Endothelial cell of umbilical vein (primary cell): Measurements from ENCODE around the gene SGSM2.

ENCODE experiments used
- CTCF ChIP-seq, 2 donors: IDR thresholded peaks; 1 replicate in 1 of 2; 2 replicates in 1 of 2; pipeline ENCODE4 v1.5.1; 2011; ENCODE audit warnings: low read length in 2 of 2, mild to moderate bottlenecking in 2 of 2, moderate library complexity in 2 of 2, control low read depth in 1 of 2, inconsistent platforms in 1 of 2, low read depth in 1 of 2; ENCODE audit not compliant: insufficient read depth in 1 of 2; ENCODE audit errors: extremely low read depth in 1 of 2
- EZH2 ChIP-seq: IDR thresholded peaks from 2 replicates; pipeline ENCODE4 v1.6.1; 2012; ENCODE audit warnings: borderline replicate concordance, low read depth, mild to moderate bottlenecking, moderate library complexity, low read length, inconsistent platforms; ENCODE audit not compliant: severe bottlenecking
- FOS ChIP-seq: IDR thresholded peaks from 2 replicates; pipeline ENCODE4 v1.6.1; 2011; ENCODE audit warnings: mild to moderate bottlenecking, low read length, moderate library complexity, borderline replicate concordance; ENCODE audit not compliant: insufficient read depth
- MAX ChIP-seq: IDR thresholded peaks from 2 replicates; pipeline ENCODE4 v1.6.1; 2011; ENCODE audit not compliant: insufficient read depth, insufficient read length
- POLR2A ChIP-seq: IDR thresholded peaks from 2 replicates; pipeline ENCODE4 v1.6.1; 2012; ENCODE audit warnings: low read depth, mild to moderate bottlenecking, control low read depth, low read length
- POLR2AphosphoS5 ChIP-seq: IDR thresholded peaks from 2 replicates; pipeline ENCODE4 v1.6.1; 2012; ENCODE audit warnings: low read depth, mild to moderate bottlenecking, control low read depth, low read length, moderate library complexity; ENCODE audit not compliant: insufficient read depth

DNA sequence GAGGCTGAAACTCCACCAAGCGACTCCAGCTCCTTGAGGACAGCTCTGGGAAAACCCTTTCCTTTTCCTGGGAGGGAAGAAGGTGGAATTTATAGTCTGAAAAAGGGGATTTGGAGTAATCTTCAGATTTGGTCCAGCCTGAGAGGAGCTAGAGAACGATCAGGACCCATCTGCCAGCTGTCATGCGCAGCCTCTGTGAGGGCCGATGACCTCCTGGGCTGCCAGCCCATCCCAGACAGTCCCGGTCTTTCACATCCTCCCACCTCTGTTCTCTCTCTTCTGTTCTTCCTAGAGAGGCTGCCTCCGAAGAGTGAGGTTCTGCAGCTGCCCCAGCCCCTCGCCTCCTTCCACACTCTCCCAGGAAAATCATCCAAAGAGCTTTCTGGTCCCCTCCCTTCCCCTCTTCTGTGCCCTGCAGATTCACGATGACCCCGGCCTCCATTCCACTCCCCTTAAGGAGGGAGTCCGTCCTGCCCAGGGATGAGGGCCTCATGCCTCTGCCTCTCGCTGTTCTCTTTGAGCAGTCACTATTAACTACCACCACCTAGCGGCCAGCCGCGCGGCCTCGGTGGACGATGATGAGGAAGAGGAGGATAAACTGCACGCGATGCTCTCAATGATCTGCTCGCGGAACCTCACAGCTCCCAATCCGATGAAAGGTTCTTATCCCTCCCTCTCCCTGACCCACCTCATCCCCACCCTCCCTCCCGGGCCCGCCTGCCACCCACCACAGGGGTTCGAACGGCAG, 29.6 kb downstream of the SGSM2 start:
- no peak for TF ChIP-seq MAX
- TF ChIP-seq POLR2A = no peak
- no peak for TF ChIP-seq CTCF (IDR thresholded peaks at IDR 0.05; ENCODE audit: extremely low read depth in 1 of 2, insufficient read depth in 1 of 2, low read depth in 1 of 2, low read length in 2 of 2)
- no peak for TF ChIP-seq POLR2AphosphoS5
- TF ChIP-seq EZH2 = no peak
- no peak for TF ChIP-seq FOS
